IMR-90 (cell line): Measurements from ENCODE around the gene LRRC7. TPM values are rescaled to one million over a fixed set of nuclear protein-coding genes. Genes with fewer than 3 reads are reported as not detected.

Experiments used
- ATAC-seq: fragments of 200-7000 bp; cut with Tn5 transposase; 2 replicates; pipeline ENCODE4 v1.9.1; 2020; ENCODE audit warnings: low read depth, mild to moderate bottlenecking, moderate library complexity
- BruUV-seq: library from RNA; stranded (reverse); fragments of 400-500 nt; replicated peaks from 2 replicates; lab custom pipeline; 2021; lab: Mats Ljungman, UMichigan
- CTCF ChIA-PET: fragments of 300-600 bp; formaldehyde crosslinking; extraction: SDS; loops from one replicate; lab custom pipeline; 2021; ENCODE audit warnings: antibody characterized with exemption; lab: Yijun Ruan, JAX
- POLR2A ChIA-PET: fragments of 300-600 bp; sonication (Branson Sonifier 250); formaldehyde crosslinking; loops from one replicate; lab custom pipeline; 2022; ENCODE audit warnings: antibody characterized with exemption; ENCODE audit not compliant: unreplicated experiment; lab: Charles Lee
- DNase-seq: peaks from one replicate; pipeline ENCODE4 v3.0.0; 2013
- H2AFZ ChIP-seq: replicated peaks from 2 replicates; pipeline ENCODE3; 2013; ENCODE audit warnings: low read length, mild to moderate bottlenecking; ENCODE audit not compliant: poor library complexity
- H2AK5ac ChIP-seq: 2 replicates; pipeline ENCODE4 v1.6.1; 2013; ENCODE audit warnings: low read depth, low read length, inconsistent platforms
- H2AK9ac ChIP-seq: replicated peaks from 2 replicates; pipeline ENCODE3; 2013; ENCODE audit warnings: mild to moderate bottlenecking, low read depth, low read length, moderate library complexity; ENCODE audit not compliant: poor library complexity
- H2BK120ac ChIP-seq: 2 replicates; pipeline ENCODE4 v1.6.1; 2013; ENCODE audit warnings: low read depth, low read length, inconsistent platforms
- H2BK15ac ChIP-seq: 3 replicates; pipeline ENCODE4 v1.6.1; 2013; ENCODE audit warnings: low read depth, low read length, inconsistent platforms
- H2BK20ac ChIP-seq: 2 replicates; pipeline ENCODE4 v1.6.1; 2013; ENCODE audit warnings: low read depth, mild to moderate bottlenecking, inconsistent platforms, low read length, moderate library complexity
- H2BK5ac ChIP-seq: 2 replicates; pipeline ENCODE4 v1.6.1; 2013; ENCODE audit warnings: mild to moderate bottlenecking, low read depth, low read length, inconsistent platforms; ENCODE audit not compliant: poor library complexity, severe bottlenecking
- H3K14ac ChIP-seq: replicated peaks from 2 replicates; pipeline ENCODE4 v1.6.1; 2013; ENCODE audit warnings: low read depth, low read length, inconsistent platforms
- H3K18ac ChIP-seq: 2 replicates; pipeline ENCODE4 v1.6.1; 2013; ENCODE audit warnings: low read depth, low read length, control low read depth
- H3K23ac ChIP-seq: 2 replicates; pipeline ENCODE4 v1.6.1; 2013; ENCODE audit warnings: low read depth, low read length, inconsistent platforms
- H3K27ac ChIP-seq: 2 replicates; pipeline ENCODE4 v1.5.1; 2013; ENCODE audit warnings: mild to moderate bottlenecking, control low read depth, low read length; ENCODE audit not compliant: insufficient read depth
- H3K27me3 ChIP-seq: 2 replicates; pipeline ENCODE4 v1.6.1; 2013; ENCODE audit warnings: low read length; ENCODE audit not compliant: control insufficient read depth, insufficient read depth
- H3K36me3 ChIP-seq: 2 replicates; pipeline ENCODE4 v1.6.1; 2013; ENCODE audit warnings: low read length, mixed read lengths; ENCODE audit not compliant: control insufficient read depth, insufficient read depth
- H3K4ac ChIP-seq: 2 replicates; pipeline ENCODE4 v1.6.1; 2013; ENCODE audit warnings: low read depth, low read length, inconsistent platforms
- H3K4me1 ChIP-seq: 2 replicates; pipeline ENCODE4 v1.6.1; 2013; ENCODE audit warnings: low read length, mixed read lengths; ENCODE audit not compliant: control insufficient read depth, insufficient read depth
- H3K4me2 ChIP-seq: 2 replicates; pipeline ENCODE4 v1.6.1; 2013; ENCODE audit warnings: low read depth, mild to moderate bottlenecking, control low read depth, low read length, moderate library complexity
- H3K4me3 ChIP-seq: 2 replicates; pipeline ENCODE4 v1.5.1; 2013; ENCODE audit warnings: low read depth, mild to moderate bottlenecking, control low read depth, low read length, moderate library complexity; ENCODE audit not compliant: insufficient read depth
- H3K56ac ChIP-seq: 2 replicates; pipeline ENCODE4 v1.6.1; 2013; ENCODE audit warnings: low read length, inconsistent platforms; ENCODE audit not compliant: insufficient read depth; ENCODE audit errors: extremely low read depth
- H3K79me1 ChIP-seq, 2 experiments: 2 replicates each; pipeline ENCODE4 v1.6.1; 2013; ENCODE audit warnings: low read length in 2 of 2, inconsistent platforms in 1 of 2, low read depth in 1 of 2
- H3K9ac ChIP-seq: 2 replicates; pipeline ENCODE4 v1.6.1; 2013; ENCODE audit warnings: low read depth, low read length, control low read depth
- H3K9me1 ChIP-seq: 2 replicates; pipeline ENCODE4 v1.6.1; 2013; ENCODE audit warnings: low read length, inconsistent platforms; ENCODE audit not compliant: insufficient read depth
- H3K9me3 ChIP-seq: 2 replicates; pipeline ENCODE4 v1.6.1; 2013; ENCODE audit warnings: low read length; ENCODE audit not compliant: control insufficient read depth, insufficient read depth
- H4K20me1 ChIP-seq: 2 replicates; pipeline ENCODE4 v1.6.1; 2013; ENCODE audit warnings: low read length, inconsistent platforms; ENCODE audit not compliant: insufficient read depth
- H4K5ac ChIP-seq: 2 replicates; pipeline ENCODE4 v1.6.1; 2013; ENCODE audit warnings: mild to moderate bottlenecking, low read depth, low read length, control low read depth
- H4K8ac ChIP-seq, 2 experiments: 2 replicates each; pipeline ENCODE4 v1.6.1; 2013; ENCODE audit warnings: low read depth in 2 of 2, low read length in 2 of 2, control low read depth in 1 of 2, inconsistent platforms in 1 of 2
- H4K91ac ChIP-seq: 2 replicates; pipeline ENCODE4 v1.6.1; 2013; ENCODE audit warnings: low read depth, low read length, inconsistent platforms; ENCODE audit not compliant: insufficient read depth
- CHD1 ChIP-seq: IDR thresholded peaks from 2 replicates; pipeline ENCODE4 v1.6.1; 2012; ENCODE audit warnings: low read depth, low read length, improper control_type of control experiment
- FOS ChIP-seq: fragments of 150-350 bp; IDR thresholded peaks from 2 replicates; pipeline ENCODE4 v1.6.1; 2016; ENCODE audit warnings: low read depth, low read length
- MAFK ChIP-seq: IDR thresholded peaks from 2 replicates; pipeline ENCODE4 v1.6.1; 2012; ENCODE audit warnings: low read depth, low read length, improper control_type of control experiment
- MXI1 ChIP-seq: IDR thresholded peaks from 2 replicates; pipeline ENCODE4 v1.6.1; 2012; ENCODE audit warnings: low read depth, mild to moderate bottlenecking, low read length, moderate library complexity, borderline replicate concordance
- NFE2L2 ChIP-seq: fragments of 150-350 bp; IDR thresholded peaks from 2 replicates; pipeline ENCODE4 v1.6.1; 2016; ENCODE audit warnings: low read depth, mild to moderate bottlenecking, low read length
- POLR2A ChIP-seq: IDR thresholded peaks from 2 replicates; pipeline ENCODE4 v1.6.1; 2012; ENCODE audit warnings: mild to moderate bottlenecking, low read depth, low read length
- RAD21 ChIP-seq: IDR thresholded peaks from 2 replicates; pipeline ENCODE4 v1.6.1; 2012; ENCODE audit warnings: low read length, improper control_type of control experiment
- RCOR1 ChIP-seq: IDR thresholded peaks from 2 replicates; pipeline ENCODE4 v1.6.1; 2012; ENCODE audit warnings: mild to moderate bottlenecking, low read length, improper control_type of control experiment; ENCODE audit not compliant: insufficient replicate concordance
- RFX5 ChIP-seq: IDR thresholded peaks from 2 replicates; pipeline ENCODE4 v1.8.0; 2012; ENCODE audit warnings: low read depth, mild to moderate bottlenecking, low read length, moderate library complexity
- SMC3 ChIP-seq: fragments of 150-350 bp; IDR thresholded peaks from 2 replicates; pipeline ENCODE4 v1.6.1; 2016; ENCODE audit warnings: low read depth, mild to moderate bottlenecking, antibody characterized with exemption, low read length, moderate library complexity
- WGBS, 2 experiments: methylation state at CpG; one replicate each; pipeline versions ENCODE4 v1.1.5 to v1.1.7; 2013; ENCODE audit warnings: missing lambda C conversion rate in 2 of 2; ENCODE audit not compliant: insufficient read length in 1 of 2; ENCODE audit errors: extremely low coverage in 2 of 2; 5-methylcytosine and 5-hydroxymethylcytosine counted together
- dilution Hi-C: fragments of 300-500 bp; cut with HindIII; formaldehyde crosslinking; loops from one replicate; pipeline ENCODE4 v1.14.3; 2018; ENCODE audit warnings: low sequenced_read_pairs; ENCODE audit not compliant: unreplicated experiment
- in situ Hi-C: fragments of 300-500 bp; cut with MboI; formaldehyde crosslinking; loops from 3 replicates; pipeline ENCODE4 v1.14.3; 2019; ENCODE audit warnings: low sequenced_read_pairs, inconsistent platforms, mixed read lengths
- intact Hi-C: fragments of 100-400 bp; cut with micrococcal nuclease; formaldehyde crosslinking; loops from 2 replicates; pipeline ENCODE4 v1.10.0; 2022
- polyA plus RNA-seq, 3 experiments: library from polyadenylated mRNA; depleted of rRNA; stranded (reverse); fragments of >200 nt; gene quantifications; 2 replicates each; pipeline ENCODE4 v1.2.3, GENCODE V29; 2012; ENCODE audit warnings: low replicate concordance in 1 of 3
- total RNA-seq: library from RNA; depleted of rRNA; stranded (reverse); fragments of >200 nt; gene quantifications from 2 replicates; pipeline ENCODE4 v1.2.3, GENCODE V29; 2012
- TF ChIP-seq, protein P1 (sequence below): conservative IDR thresholded peaks from 2 replicates; pipeline ENCODE4 v1.5.1; 2012; ENCODE audit warnings: mild to moderate bottlenecking, low read depth, low read length, improper control_type of control experiment
- TF ChIP-seq, protein P2 (sequence below): fragments of 150-350 bp; IDR thresholded peaks from 2 replicates; pipeline ENCODE4 v1.6.1; 2016; ENCODE audit warnings: low read depth, mild to moderate bottlenecking, low read length, moderate library complexity, borderline replicate concordance
- TF ChIP-seq, protein P3 (sequence below): fragments of 150-350 bp; IDR thresholded peaks from 2 replicates; pipeline ENCODE4 v1.6.1; 2017; ENCODE audit warnings: mild to moderate bottlenecking, antibody characterized with exemption, low read length, low read depth

Gene LRRC7
- total and polyA plus RNA-seq, 2 of the 4 experiments (the other 2 are of a cell fraction), result under 0.01 to 0.02 TPM

DNA sequence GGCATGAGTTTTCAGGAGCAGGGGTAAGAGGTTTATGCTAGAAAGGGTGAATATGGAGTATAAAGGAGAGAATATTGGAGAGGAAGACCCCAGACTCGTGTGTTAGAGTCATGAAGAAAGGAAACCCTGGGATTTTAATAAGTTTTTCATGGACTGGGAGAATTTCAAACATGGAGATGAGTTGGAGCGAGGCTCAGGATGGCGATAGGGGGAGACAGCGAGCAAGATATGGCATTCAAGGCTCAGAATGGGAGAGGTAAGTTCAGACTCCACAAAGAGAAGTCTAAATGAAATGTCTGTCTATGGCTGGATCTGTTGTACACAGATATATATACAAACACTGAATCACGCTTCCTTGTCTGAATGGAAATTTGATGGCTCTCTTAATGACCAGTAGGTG is 545.1 kb downstream of the LRRC7 start:
- Histone ChIP-seq H3K4ac (no peak overlapping the region), H2BK20ac (no peak overlapping the region), H2AFZ (no peak overlapping the region), H3K14ac (no peak overlapping the region), H3K4me1 (no peaks in the 10 kb centered on the region), H3K4me3 (no peak overlapping the region), H2BK5ac (no peak overlapping the region), H3K79me1 (no peaks in the 10 kb centered on the region), H2AK5ac (no peak overlapping the region), H4K91ac (no peak overlapping the region), H3K36me3 (no peaks in the 10 kb centered on the region), H3K9me3 (no peaks in the 10 kb centered on the region), H2AK9ac (no peak overlapping the region), H3K56ac (no peak overlapping the region), H4K8ac (no peak overlapping the region), H3K9ac (no peak overlapping the region), H2BK120ac (no peak overlapping the region), H3K23ac (no peak overlapping the region), H3K9me1 (no peaks in the 10 kb centered on the region), H3K18ac (no peak overlapping the region), H3K27ac (no peak overlapping the region), H4K20me1 (no peaks in the 10 kb centered on the region), H2BK15ac (no peak overlapping the region), H3K27me3 (no peaks in the 10 kb centered on the region; the same call in 1 of the 2 replicates), H4K5ac (no peak overlapping the region), H3K4me2 (no peak overlapping the region)
- dilution Hi-C loops (no loop called here), intact Hi-C loops (no loop called here), in situ Hi-C loops (no loop called here)
- no peak for ATAC-seq
- ChIA-PET POLR2A (interaction anchor here (0.5 kb wide), 1 partner anchor 381 kb away, joined by 4 read pairs; no protein-coding TSS in a partner anchor), CTCF (interaction anchor here (0.6 kb wide), 1 partner anchor 11 kb away, joined by 3 read pairs; no protein-coding TSS in a partner anchor)
- no TSS peak for BruUV-seq
- no CpG with 5 or more reads among the region's 5 CpGs for WGBS, 2 experiments
- DNase-seq, result no peak
- TF ChIP-seq MAFK, result no peak
- TF ChIP-seq, protein P1, sequence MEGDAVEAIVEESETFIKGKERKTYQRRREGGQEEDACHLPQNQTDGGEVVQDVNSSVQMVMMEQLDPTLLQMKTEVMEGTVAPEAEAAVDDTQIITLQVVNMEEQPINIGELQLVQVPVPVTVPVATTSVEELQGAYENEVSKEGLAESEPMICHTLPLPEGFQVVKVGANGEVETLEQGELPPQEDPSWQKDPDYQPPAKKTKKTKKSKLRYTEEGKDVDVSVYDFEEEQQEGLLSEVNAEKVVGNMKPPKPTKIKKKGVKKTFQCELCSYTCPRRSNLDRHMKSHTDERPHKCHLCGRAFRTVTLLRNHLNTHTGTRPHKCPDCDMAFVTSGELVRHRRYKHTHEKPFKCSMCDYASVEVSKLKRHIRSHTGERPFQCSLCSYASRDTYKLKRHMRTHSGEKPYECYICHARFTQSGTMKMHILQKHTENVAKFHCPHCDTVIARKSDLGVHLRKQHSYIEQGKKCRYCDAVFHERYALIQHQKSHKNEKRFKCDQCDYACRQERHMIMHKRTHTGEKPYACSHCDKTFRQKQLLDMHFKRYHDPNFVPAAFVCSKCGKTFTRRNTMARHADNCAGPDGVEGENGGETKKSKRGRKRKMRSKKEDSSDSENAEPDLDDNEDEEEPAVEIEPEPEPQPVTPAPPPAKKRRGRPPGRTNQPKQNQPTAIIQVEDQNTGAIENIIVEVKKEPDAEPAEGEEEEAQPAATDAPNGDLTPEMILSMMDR, result no peak
- no peak for TF ChIP-seq MXI1
- no peak for TF ChIP-seq CHD1
- no peak for TF ChIP-seq RAD21
- TF ChIP-seq, protein P2, sequence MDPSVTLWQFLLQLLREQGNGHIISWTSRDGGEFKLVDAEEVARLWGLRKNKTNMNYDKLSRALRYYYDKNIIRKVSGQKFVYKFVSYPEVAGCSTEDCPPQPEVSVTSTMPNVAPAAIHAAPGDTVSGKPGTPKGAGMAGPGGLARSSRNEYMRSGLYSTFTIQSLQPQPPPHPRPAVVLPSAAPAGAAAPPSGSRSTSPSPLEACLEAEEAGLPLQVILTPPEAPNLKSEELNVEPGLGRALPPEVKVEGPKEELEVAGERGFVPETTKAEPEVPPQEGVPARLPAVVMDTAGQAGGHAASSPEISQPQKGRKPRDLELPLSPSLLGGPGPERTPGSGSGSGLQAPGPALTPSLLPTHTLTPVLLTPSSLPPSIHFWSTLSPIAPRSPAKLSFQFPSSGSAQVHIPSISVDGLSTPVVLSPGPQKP, result no peak
- TF ChIP-seq RFX5, result no peak
- TF ChIP-seq RCOR1, result no peak
- no peak for TF ChIP-seq POLR2A
- no peak for TF ChIP-seq FOS
- TF ChIP-seq, protein P3, sequence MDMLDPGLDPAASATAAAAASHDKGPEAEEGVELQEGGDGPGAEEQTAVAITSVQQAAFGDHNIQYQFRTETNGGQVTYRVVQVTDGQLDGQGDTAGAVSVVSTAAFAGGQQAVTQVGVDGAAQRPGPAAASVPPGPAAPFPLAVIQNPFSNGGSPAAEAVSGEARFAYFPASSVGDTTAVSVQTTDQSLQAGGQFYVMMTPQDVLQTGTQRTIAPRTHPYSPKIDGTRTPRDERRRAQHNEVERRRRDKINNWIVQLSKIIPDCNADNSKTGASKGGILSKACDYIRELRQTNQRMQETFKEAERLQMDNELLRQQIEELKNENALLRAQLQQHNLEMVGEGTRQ, result no peak
- no peak for TF ChIP-seq SMC3
- TF ChIP-seq NFE2L2, result no peak
